Osteocyte (in vitro differentiated cells): ENCODE measurements around the gene PTS. TPM values are rescaled to one million over a fixed set of nuclear protein-coding genes. Genes with fewer than 3 reads are reported as not detected.
A peak's percentile ranks its signal among the peaks of the same experiment; 100 is the strongest.

Experiments
- DNase-seq: peaks from one replicate; pipeline ENCODE4 v3.0.0; 2021; ENCODE audit warnings: mixed read lengths; ENCODE audit not compliant: unreplicated experiment; ENCODE audit errors: extremely low spot score
- H3K27ac Mint-ChIP-seq: one replicate; pipeline ENCODE4 v1.8.0; 2021; ENCODE audit warnings: mild to moderate bottlenecking, mixed read lengths; ENCODE audit not compliant: unreplicated experiment
- H3K27me3 Mint-ChIP-seq: one replicate; pipeline ENCODE4 v1.8.0; 2021; ENCODE audit warnings: mixed read lengths; ENCODE audit not compliant: unreplicated experiment
- H3K36me3 Mint-ChIP-seq: one replicate; pipeline ENCODE4 v1.8.0; 2021; ENCODE audit warnings: mixed read lengths; ENCODE audit not compliant: unreplicated experiment
- H3K4me1 Mint-ChIP-seq: one replicate; pipeline ENCODE4 v1.8.0; 2021; ENCODE audit warnings: mixed read lengths; ENCODE audit not compliant: unreplicated experiment
- H3K4me3 Mint-ChIP-seq: one replicate; pipeline ENCODE4 v1.8.0; 2021; ENCODE audit warnings: mild to moderate bottlenecking, moderate library complexity, mixed read lengths; ENCODE audit not compliant: unreplicated experiment
- H3K9me3 Mint-ChIP-seq: one replicate; pipeline ENCODE4 v1.8.0; 2021; ENCODE audit warnings: mixed read lengths; ENCODE audit not compliant: unreplicated experiment
- CTCF ChIP-seq: fragments of 200-600 bp; sonication (generic); IDR thresholded peaks from 2 replicates; pipeline ENCODE4 v1.5.0; 2021; ENCODE audit warnings: antibody characterized with exemption, mild to moderate bottlenecking, moderate library complexity
- total RNA-seq: library from RNA; stranded (reverse); gene quantifications from 2 replicates; pipeline ENCODE4 v1.2.1, GENCODE V29; 2021

The PTS gene
- total RNA-seq, 1 donor from 2014 or later = 44.0 TPM

DNA sequence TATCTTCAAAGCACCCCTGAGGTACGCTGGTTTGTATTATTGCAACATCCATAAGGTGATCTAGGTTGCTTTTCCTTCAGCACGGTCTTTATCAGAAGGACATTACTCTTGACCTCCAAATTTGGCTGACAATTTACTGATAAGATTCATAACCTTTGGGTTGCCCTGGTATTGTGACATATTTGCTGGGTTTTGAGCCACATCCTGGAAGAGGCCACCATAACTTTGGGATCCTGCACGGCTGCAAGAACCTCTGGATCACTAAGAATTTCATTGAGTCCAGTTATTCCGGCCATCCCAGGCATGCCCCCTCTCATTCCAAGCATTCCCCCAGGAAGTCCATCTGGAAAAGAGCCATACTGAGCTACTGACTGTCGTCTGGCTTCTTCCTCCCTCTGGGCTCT is 41.0 kb downstream of the PTS start:
- Mint-ChIP-seq H3K9me3 (no peaks in the 10 kb centered on the region), H3K36me3 (no peaks in the 10 kb centered on the region)

DNA sequence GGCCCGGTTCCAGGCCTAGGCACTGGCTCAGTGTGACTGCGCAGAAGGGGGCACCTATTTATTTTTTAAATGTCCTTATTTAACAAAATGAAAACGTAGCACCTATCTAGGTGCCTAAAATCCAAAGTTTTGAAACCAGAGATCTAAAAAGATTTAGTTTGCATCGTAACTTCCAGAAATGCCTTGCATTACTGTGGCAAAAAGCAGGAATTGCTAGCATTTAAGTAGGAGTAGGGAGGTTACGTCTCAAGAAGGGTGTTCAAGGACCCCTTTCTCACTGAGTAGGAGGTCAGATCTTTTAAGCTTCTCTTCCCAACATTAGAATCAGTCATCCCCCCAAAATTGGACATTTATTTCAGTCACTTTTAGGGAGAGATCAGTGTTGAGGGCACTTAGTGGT is 42.2 kb downstream of the PTS start:
- Mint-ChIP-seq H3K9me3 (no peaks in the 10 kb centered on the region), H3K4me3 (no peak overlapping the region), H3K27ac (no peak overlapping the region), H3K4me1 (peaks cover 15% of the 10 kb centered on the region), H3K36me3 (no peaks in the 10 kb centered on the region), H3K27me3 (no peaks in the 10 kb centered on the region)
- no peak for TF ChIP-seq CTCF
- no peak for DNase-seq

More for the DNA sequence above, 41.0 kb downstream of the PTS start:
- Mint-ChIP-seq H3K27me3 (no peaks in the 10 kb centered on the region), H3K27ac (no peak overlapping the region), H3K4me1 (peaks cover 15% of the 10 kb centered on the region), H3K4me3 (no peak overlapping the region)
- no peak for TF ChIP-seq CTCF
- peak; percentile 23 for DNase-seq

DNA sequence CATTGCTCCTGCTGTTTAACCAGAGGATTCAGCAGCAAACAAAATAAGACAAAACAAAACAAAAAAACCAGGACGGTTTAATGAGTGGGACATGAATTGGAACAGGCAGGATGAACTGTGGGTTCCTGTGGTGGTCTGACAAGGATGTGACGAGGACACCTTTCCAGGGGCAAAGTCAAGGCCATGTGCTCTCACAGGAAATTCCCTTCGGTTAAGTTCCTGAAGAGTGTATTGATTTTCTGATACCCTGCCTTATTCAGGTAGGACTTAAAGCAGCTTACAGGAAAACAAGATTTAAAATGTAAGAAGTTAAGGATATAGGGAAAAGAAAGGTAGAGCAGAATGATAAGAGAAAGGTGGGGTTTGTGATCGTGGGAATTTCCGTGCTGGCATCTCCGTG is 42.9 kb downstream of the PTS start:
- peaks cover 15% of the 10 kb centered on the region for H3K4me1 Mint-ChIP-seq
- no peak overlapping the region for H3K27ac Mint-ChIP-seq
- no peak overlapping the region for H3K4me3 Mint-ChIP-seq
- TF ChIP-seq CTCF = no peak
- H3K36me3 Mint-ChIP-seq = no peaks in the 10 kb centered on the region
- peak; percentile 10 for DNase-seq
- no peaks in the 10 kb centered on the region for H3K27me3 Mint-ChIP-seq
- no peaks in the 10 kb centered on the region for H3K9me3 Mint-ChIP-seq

GRCh38 chr11:112270551-112271180 is 44.4 kb downstream of the PTS start:
- DNase-seq = no peak
- Mint-ChIP-seq H3K4me1 (peaks cover 14% of the 10 kb centered on the region), H3K27ac (no peak overlapping the region), H3K9me3 (no peaks in the 10 kb centered on the region), H3K27me3 (no peaks in the 10 kb centered on the region), H3K36me3 (no peaks in the 10 kb centered on the region), H3K4me3 (no peak overlapping the region)
- no peak for TF ChIP-seq CTCF

DNA sequence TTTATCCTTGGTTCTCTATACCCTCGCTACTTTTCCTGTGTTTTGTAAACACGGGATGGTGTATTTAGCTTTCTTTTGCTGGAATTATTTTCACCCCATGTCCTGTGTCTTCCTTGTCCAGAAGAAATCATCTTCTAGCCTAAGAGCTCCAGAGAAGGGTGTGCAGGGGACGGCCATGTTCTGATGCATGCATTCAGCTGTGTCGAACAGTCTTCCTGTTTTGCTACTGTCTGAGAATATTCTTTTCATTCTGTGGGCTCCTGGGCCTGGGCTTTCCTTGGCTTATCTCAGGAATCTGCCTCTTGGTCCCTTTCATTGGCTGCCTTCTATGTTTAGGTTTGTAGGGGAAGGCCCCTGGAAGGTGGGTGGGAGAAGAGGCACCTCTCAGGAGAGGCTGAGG is 45.0 kb downstream of the PTS start:
- Mint-ChIP-seq H3K36me3 (no peaks in the 10 kb centered on the region), H3K27ac (no peak overlapping the region), H3K4me1 (peaks cover 11% of the 10 kb centered on the region), H3K4me3 (no peak overlapping the region), H3K27me3 (no peaks in the 10 kb centered on the region), H3K9me3 (no peaks in the 10 kb centered on the region)
- no peak for DNase-seq
- no peak for TF ChIP-seq CTCF
